OCI-LY7 (cell line): ENCODE measurements around the gene ZBED1. TPM values are rescaled to one million over a fixed set of nuclear protein-coding genes. Genes with fewer than 3 reads are reported as not detected.
A peak's percentile ranks its signal among the peaks of the same experiment; 100 is the strongest.

Source experiments
- BruUV-seq: library from RNA; stranded (reverse); fragments of 400-500 nt; replicated peaks from 2 replicates; lab custom pipeline; 2021; lab: Mats Ljungman, UMichigan
- CTCF ChIA-PET: fragments of 300-600 bp; sonication (Branson Sonifier 250); formaldehyde crosslinking; loops from one replicate; lab custom pipeline; 2022; ENCODE audit warnings: antibody characterized with exemption; ENCODE audit not compliant: unreplicated experiment; lab: Charles Lee
- POLR2A ChIA-PET: fragments of 300-600 bp; sonication (Branson Sonifier 250); formaldehyde crosslinking; loops from one replicate; lab custom pipeline; 2022; ENCODE audit warnings: antibody characterized with exemption; lab: Charles Lee
- DNase-seq: peaks from one replicate; pipeline ENCODE4 v3.0.0-alpha.2; 2015; ENCODE audit warnings: low spot score
- H2AFZ ChIP-seq: fragments of 200-600 bp; sonication (generic), shearing (Covaris generic); 2 replicates; pipeline ENCODE4 v1.6.1; 2014; ENCODE audit warnings: mild to moderate bottlenecking, antibody characterized with exemption, low read length, moderate library complexity
- H3K27ac ChIP-seq: fragments of 200-600 bp; sonication (generic); 2 replicates; pipeline ENCODE4 v1.5.1; 2014; ENCODE audit warnings: mixed run types, low read depth, mild to moderate bottlenecking, moderate library complexity, low read length, inconsistent platforms; ENCODE audit not compliant: poor library complexity, severe bottlenecking
- H3K36me3 ChIP-seq: fragments of 200-600 bp; sonication (generic); 2 replicates; pipeline ENCODE4 v1.6.1; 2014; ENCODE audit warnings: mild to moderate bottlenecking, antibody characterized with exemption, low read length, moderate library complexity, mixed read lengths; ENCODE audit not compliant: insufficient read depth
- H3K4me1 ChIP-seq: fragments of 200-600 bp; sonication (generic); 2 replicates; pipeline ENCODE4 v1.5.1; 2014; ENCODE audit warnings: mild to moderate bottlenecking, low read length; ENCODE audit not compliant: insufficient read depth, poor library complexity, severe bottlenecking
- H3K4me2 ChIP-seq: fragments of 200-600 bp; sonication (generic); 2 replicates; pipeline ENCODE4 v1.6.1; 2014; ENCODE audit warnings: mild to moderate bottlenecking, low read length
- H3K4me3 ChIP-seq: fragments of 200-600 bp; sonication (generic); 2 replicates; pipeline ENCODE4 v1.5.1; 2014; ENCODE audit warnings: mild to moderate bottlenecking, low read depth, low read length; ENCODE audit not compliant: poor library complexity, severe bottlenecking
- H3K79me2 ChIP-seq: fragments of 200-600 bp; sonication (generic); 2 replicates; pipeline ENCODE4 v1.6.1; 2016; ENCODE audit warnings: low read depth, mild to moderate bottlenecking, low read length, moderate library complexity, mixed read lengths; ENCODE audit not compliant: insufficient read depth
- H3K9me2 ChIP-seq: fragments of 200-600 bp; sonication (generic); 2 replicates; pipeline ENCODE4 v1.6.1; 2016; ENCODE audit warnings: mild to moderate bottlenecking, low read length, mixed read lengths; ENCODE audit not compliant: insufficient read depth
- H3K9me3 ChIP-seq: fragments of 200-600 bp; sonication (generic); 2 replicates; pipeline ENCODE4 v1.6.1; 2014; ENCODE audit warnings: mild to moderate bottlenecking, mixed run types, low read length, mixed read lengths
- H4K20me1 ChIP-seq: fragments of 200-600 bp; sonication (generic); 2 replicates; pipeline ENCODE4 v1.6.1; 2014; ENCODE audit warnings: mild to moderate bottlenecking, antibody characterized with exemption, low read length, moderate library complexity, mixed read lengths; ENCODE audit not compliant: insufficient read depth
- CTCF ChIP-seq: fragments of 200-600 bp; sonication (generic); conservative IDR thresholded peaks from 2 replicates; pipeline ENCODE4 v1.5.1; 2014; ENCODE audit warnings: mild to moderate bottlenecking, antibody characterized with exemption, low read length, moderate library complexity, mixed read lengths
- EZH2phosphoT487 ChIP-seq: fragments of 200-600 bp; sonication (generic); IDR thresholded peaks from 2 replicates; pipeline ENCODE4 v1.6.1; 2018; ENCODE audit warnings: low read depth, borderline replicate concordance, mild to moderate bottlenecking, mixed run types, antibody characterized with exemption, low read length, moderate library complexity, mixed read lengths
- intact Hi-C: fragments of 100-400 bp; cut with micrococcal nuclease; formaldehyde crosslinking; loops from one replicate; pipeline ENCODE4 v1.10.0; 2022; ENCODE audit not compliant: unreplicated experiment
- total RNA-seq, 2 experiments: library from RNA; depleted of rRNA in 1 of 2; stranded (reverse); fragments of >200 nt in 1 of 2; shearing (Covaris generic) in 1 of 2; gene quantifications; 2 replicates each; pipeline ENCODE4 v1.2.3, GENCODE V29; 2014 to 2022

ZBED1 gene
- total RNA-seq, 2 experiments from 2014 or later, result 57.6 to 58.7 TPM

GRCh38 chrX:2492531-2493218 lies 8.1 kb downstream of the ZBED1 start:
- BruUV-seq, result no TSS peak
- Histone ChIP-seq H3K9me2 (no peaks in the 10 kb centered on the region), H2AFZ (no peak overlapping the region), H3K9me3 (no peaks in the 10 kb centered on the region), H3K36me3 (peaks cover 54% of the 10 kb centered on the region), H3K4me2 (peak overlapping the region; percentile 46), H3K27ac (peak overlapping the region; percentile 65), H3K4me1 (peaks cover 34% of the 10 kb centered on the region), H3K79me2 (peaks cover 63% of the 10 kb centered on the region), H4K20me1 (peaks cover 3% of the 10 kb centered on the region; the same call in 1 of the 2 replicates), H3K4me3 (no peak overlapping the region)
- ChIA-PET POLR2A (no interaction called here), CTCF (no interaction called here)
- DNase-seq, result no peak
- intact Hi-C loops, result no loop called here
- TF ChIP-seq EZH2phosphoT487, result no peak
- TF ChIP-seq CTCF, result no peak

DNA sequence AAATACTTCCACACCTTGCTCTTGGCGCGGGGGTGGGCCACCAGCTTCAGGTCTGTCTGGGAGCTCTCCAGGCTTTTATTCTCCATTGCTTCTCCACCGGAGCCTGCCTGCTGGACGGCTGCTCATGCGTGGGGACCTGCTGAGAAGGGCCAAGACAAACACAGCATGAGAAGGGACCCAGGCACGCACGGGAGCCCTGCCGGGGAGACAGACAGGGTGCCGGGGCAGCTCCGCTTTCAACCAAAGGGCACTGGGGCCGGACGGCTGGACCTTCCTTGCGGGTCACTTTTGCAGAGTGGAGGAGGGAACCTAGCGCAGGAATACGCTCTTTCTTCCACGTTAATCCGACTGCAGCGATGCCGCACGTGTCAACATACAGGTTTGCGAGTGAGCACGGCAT lies 10.1 kb downstream of the ZBED1 start:
- ChIA-PET POLR2A (no interaction called here), CTCF (no interaction called here)

More for the DNA sequence above, 10.1 kb downstream of the ZBED1 start:
- BruUV-seq, result no TSS peak
- H3K27ac ChIP-seq, result no peak overlapping the region
- DNase-seq, result no peak
- peaks cover 55% of the 10 kb centered on the region for H3K36me3 ChIP-seq
- TF ChIP-seq CTCF (no peak), EZH2phosphoT487 (no peak)
- H3K4me1 ChIP-seq, result peaks cover 26% of the 10 kb centered on the region
- H3K4me2 ChIP-seq, result no peak overlapping the region
- no peak overlapping the region for H3K4me3 ChIP-seq
- H4K20me1 ChIP-seq, result no peaks in the 10 kb centered on the region
- H3K79me2 ChIP-seq, result peaks cover 43% of the 10 kb centered on the region
- no peaks in the 10 kb centered on the region for H3K9me2 ChIP-seq
- intact Hi-C loops, result no loop called here
- no peaks in the 10 kb centered on the region for H3K9me3 ChIP-seq
- H2AFZ ChIP-seq, result no peak overlapping the region
